NCI-H226 (cell line): ENCODE data around the gene MDH1B.

ENCODE experiments used
- DNase-seq: peaks from one replicate; pipeline ENCODE4 v3.0.0-alpha.2; 2015

The MDH1B gene

GRCh38 chr2:206693399-206694137 lies 71.6 kb downstream of the MDH1B start:
- no peak for DNase-seq

GRCh38 chr2:206692971-206693370 lies 72.2 kb downstream of the MDH1B start:
- DNase-seq, result no peak

DNA sequence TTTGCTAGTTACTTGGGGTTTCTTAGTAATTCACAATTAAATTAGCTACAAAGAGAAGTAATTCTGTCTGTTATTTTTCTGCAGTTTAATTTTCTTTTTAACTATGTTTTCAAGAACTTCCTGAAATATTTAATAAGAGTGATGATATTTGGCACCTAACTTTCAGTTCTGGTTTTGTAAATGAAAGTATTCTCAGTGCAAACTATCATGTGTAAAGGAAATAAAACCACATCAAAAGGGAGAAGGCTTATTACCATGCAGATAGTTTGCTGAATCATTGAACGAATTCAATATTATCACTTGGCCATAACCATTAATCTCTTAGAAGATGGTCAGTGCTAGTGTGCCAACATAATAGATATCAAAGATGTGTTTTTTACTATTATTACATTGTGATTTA lies 76.1 kb downstream of the MDH1B start:
- no peak for DNase-seq

DNA sequence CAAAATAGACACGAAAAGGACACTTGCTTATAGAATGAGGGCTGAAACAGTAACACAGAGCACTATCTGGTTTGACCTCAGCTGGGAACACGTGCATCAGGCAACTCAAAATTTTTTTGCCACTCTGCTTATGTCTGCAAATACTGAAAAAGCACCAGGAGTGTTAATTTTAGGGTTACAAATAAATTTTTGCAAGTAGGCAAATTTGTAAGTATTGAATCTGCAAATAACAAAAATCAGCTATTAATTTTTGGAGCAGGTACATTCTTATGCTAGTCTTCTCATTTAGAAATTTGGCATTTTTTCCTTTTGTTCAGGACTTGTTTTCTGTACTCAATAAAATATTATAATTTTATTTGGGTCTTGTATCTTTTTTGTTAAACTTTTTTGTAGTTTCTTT lies 76.7 kb downstream of the MDH1B start:
- DNase-seq, result no peak
